Heart left ventricle (tissue), 13 donors: Measurements from ENCODE around the gene OLFM1.

Source experiments
- POLR2A ChIP-seq, 2 donors: fragments of 450-650 bp; IDR thresholded peaks; one replicate each; pipeline ENCODE4 v1.6.1; 2017; ENCODE audit warnings: antibody characterized with exemption in 2 of 2, mild to moderate bottlenecking in 2 of 2, moderate library complexity in 2 of 2
- TF ChIP-seq, protein P1 (sequence below), 12 donors: fragments of 200-600 bp; sonication (generic) in 4 of 12; IDR thresholded peaks; one replicate each; pipeline versions ENCODE4 v1.5.0 to v1.8.0; 2018 to 2022; ENCODE audit warnings: antibody characterized with exemption in 12 of 12, mild to moderate bottlenecking in 5 of 12
- donor health status: ischemic (EF 13 %, LVEDD 7.1; RV severe dilation, severe dysfunction).
- donor health status: DM: no; HTN: yes; CAD: no.
- donor health status: DM: no; HTN: no; CAD: no.
- donor health status: ischemic (EF 25% LVEDD 6.9; RV normal size, moderate dysfunction).
- donor health status: ischemic (EF 25% LVEDD 5.7; RV mildly dilated, moderate dysfunction).
- donor health status: ischemic (EF 35%, LVEDD 5.7; RV mildly dilated, moderate dysfunction).
- donor health status: nonischemic (EF 11% LVEDD 7.7; RV severe dilation, severe dysfunction).
- donor health status: DM: yes; HTN: yes; CAD: no.
- donor health status: PGD.
- donor health status: ischemic (EF 29% LVEDD 5.4; RV normal size, mild dysfunction).
- donor health status: nonischemic (EF 23%, LVEDD 6.1; RV moderate dilation, normal function).

DNA sequence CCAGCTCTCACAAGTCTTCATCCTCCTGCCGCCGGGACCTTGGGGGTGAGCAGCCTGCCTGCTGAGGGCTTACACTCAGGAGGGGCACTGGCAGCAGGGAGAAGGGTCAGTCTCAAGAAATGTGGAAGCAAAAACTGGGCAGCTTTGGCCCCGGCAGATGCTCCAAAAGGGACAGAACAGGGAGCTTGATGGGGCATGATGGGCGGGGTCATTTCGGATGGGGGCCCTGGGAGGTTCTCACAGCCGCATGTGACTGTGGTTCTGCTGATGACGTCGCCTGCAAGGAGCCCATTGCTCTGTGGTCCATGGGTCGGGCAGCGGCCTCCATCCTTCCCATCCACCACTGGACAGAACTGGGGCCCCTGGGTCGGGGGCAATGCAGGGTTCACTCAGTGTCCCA lies 76.6 kb downstream of the OLFM1 start:
- TF ChIP-seq, protein P1, sequence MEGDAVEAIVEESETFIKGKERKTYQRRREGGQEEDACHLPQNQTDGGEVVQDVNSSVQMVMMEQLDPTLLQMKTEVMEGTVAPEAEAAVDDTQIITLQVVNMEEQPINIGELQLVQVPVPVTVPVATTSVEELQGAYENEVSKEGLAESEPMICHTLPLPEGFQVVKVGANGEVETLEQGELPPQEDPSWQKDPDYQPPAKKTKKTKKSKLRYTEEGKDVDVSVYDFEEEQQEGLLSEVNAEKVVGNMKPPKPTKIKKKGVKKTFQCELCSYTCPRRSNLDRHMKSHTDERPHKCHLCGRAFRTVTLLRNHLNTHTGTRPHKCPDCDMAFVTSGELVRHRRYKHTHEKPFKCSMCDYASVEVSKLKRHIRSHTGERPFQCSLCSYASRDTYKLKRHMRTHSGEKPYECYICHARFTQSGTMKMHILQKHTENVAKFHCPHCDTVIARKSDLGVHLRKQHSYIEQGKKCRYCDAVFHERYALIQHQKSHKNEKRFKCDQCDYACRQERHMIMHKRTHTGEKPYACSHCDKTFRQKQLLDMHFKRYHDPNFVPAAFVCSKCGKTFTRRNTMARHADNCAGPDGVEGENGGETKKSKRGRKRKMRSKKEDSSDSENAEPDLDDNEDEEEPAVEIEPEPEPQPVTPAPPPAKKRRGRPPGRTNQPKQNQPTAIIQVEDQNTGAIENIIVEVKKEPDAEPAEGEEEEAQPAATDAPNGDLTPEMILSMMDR (IDR thresholded peaks at IDR 0.05) = no peak
- TF ChIP-seq POLR2A (IDR thresholded peaks at IDR 0.05) = no peak
